H1 (cell line): ENCODE measurements around the gene RB1.

ENCODE experiments used
- CTCF ChIP-seq, 3 experiments: IDR thresholded peaks; 1 replicate in 2 of 3; 2 replicates in 1 of 3; pipeline versions ENCODE4 v1.5.1 to v1.6.1; 2011; ENCODE audit warnings: low read length in 3 of 3, mild to moderate bottlenecking in 3 of 3, inconsistent platforms in 2 of 3, low read depth in 1 of 3, moderate library complexity in 1 of 3; ENCODE audit not compliant: insufficient read depth in 1 of 3; ENCODE audit errors: control extremely low read depth in 1 of 3
- EZH2 ChIP-seq: fragments of 200-600 bp; sonication (generic); IDR thresholded peaks from 2 replicates; pipeline ENCODE4 v1.7.1; 2012; ENCODE audit warnings: low read depth, mild to moderate bottlenecking, moderate library complexity, low read length, inconsistent platforms; ENCODE audit not compliant: severe bottlenecking
- YY1 ChIP-seq: IDR thresholded peaks from 2 replicates; pipeline ENCODE4 v1.6.1; 2011; ENCODE audit warnings: low read depth, mild to moderate bottlenecking, low read length

- TF ChIP-seq CTCF (IDR thresholded peaks at IDR 0.05; ENCODE audit: control extremely low read depth in 1 of 3, insufficient read depth in 1 of 3, low read depth in 1 of 3, low read length in 3 of 3): no peak
- TF ChIP-seq EZH2: no peak
- TF ChIP-seq YY1: no peak
Observed at GRCh38 chr13:48487968-48488367, 184.4 kb downstream of the RB1 start.
